ENCODE data around the gene MRPL52.

Gene MRPL52

DNA sequence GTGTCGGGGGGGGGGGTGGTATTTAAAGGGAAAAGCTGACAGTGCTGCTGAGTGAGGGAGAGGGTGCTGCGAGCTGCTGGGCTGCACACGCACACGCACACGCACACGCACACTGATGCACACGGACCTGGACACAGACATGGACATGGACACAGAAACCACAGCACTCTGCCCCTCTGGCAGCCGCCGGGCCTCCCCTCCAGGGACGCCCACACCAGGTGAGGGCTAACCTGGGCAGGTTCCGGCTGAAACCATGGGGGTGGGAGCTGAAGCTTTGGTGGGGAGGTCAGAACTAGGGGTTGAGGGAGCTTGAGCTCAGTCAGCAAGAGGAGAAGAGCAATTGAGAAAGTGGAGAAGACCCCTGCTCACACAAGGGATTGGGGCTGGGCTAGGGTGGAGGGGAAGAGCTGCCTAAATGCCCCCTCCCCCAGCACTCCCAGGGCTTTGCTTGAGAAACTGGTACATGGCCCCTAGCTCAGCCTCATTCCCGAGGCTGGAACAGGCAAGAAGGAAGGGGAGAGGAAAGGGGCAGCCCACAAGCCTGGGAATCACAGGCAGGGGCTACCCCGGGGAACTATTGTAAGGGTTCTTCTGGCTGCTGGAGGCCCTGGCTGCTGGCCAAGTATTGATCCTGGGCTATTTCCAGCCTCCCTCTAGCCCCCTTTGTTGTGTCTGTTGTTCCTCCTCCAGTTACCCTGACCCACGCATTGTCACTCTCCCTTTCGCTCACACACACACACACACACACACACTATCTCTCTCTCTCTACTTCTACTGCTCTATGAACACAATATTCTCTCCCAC, 53.7 kb downstream of the MRPL52 start, which contains the start of gene REM2:
REM2 (plus strand) TSS at position 50 of the 804 bp plus-strand sequence; CDS start at position 116, 66 bp downstream.
- no peak for DNase-seq

DNA sequence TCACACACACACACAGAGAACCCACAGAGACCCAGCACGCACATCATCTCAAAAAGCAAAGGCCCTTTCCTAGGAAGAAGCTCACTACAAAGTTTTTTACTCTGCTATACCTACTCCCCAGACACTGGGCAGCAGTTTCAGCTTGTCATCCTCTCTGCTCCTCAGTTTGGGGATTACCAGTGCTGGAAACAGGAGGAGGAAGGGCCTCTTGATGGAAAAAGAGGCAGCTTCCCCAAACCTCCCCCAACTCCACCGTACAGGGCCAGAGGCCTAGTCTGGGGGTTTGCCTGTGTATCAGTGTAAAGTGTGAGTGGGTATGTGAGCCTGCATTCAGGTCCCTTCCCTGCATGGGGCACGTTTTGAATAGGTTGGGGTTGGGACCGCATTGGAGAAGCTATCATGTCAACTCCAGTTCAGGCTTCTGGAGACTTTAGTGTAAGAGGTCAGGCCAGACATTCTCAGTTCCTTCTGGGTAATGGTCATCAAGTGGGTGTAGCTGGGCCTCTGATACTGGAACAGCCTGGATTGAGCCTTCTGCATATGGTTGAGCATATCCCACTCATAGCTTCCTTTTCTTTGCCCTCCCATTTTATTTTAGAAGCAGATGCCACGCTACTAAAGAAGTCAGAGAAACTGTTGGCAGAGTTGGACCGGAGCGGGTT, 54.5 kb downstream of the MRPL52 start:
- DNase-seq = no peak
